ENCODE measurements around the gene HCK. TPM values are rescaled to one million over a fixed set of nuclear protein-coding genes. Genes with fewer than 3 reads are reported as not detected.
A peak's percentile ranks its signal among the peaks of the same experiment; 100 is the strongest.

HCK gene
- total and polyA plus RNA-seq, 5 experiments from 2014 or later, result 0.24 to 0.86 (median 0.53) TPM; not detected in 1

DNA sequence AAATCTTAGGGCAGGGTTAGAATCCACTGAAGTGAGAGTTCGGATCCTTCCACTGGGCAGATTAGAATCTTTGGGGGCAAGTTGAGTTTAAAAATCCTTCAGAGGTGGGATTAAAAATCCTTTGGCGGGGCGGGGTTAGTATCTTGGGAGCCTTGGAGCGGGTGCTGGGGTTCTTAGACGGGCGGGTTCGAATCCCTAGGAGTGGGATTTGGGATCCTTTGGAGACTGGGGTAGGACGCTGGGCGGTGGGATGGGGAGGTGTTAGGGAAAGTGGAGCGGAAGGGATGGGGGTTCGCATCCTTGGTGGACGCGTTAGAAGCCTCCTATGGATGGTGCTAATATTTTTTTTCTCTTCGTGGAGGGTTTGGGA is 337 bp upstream of the HCK start:
- H3K36me3 Mint-ChIP-seq, result no peaks in the 10 kb centered on the region
- peaks cover 0 to 2% (median 0%) of the 10 kb centered on the region in 9 donors for H3K9me3 Mint-ChIP-seq
- peaks cover 36 to 75% (median 42%) of the 10 kb centered on the region in 5 donors for H3K27me3 Mint-ChIP-seq
- no peak for DNase-seq
- peaks cover 10 to 25% (median 22%) of the 10 kb centered on the region in 4 donors for H3K4me1 Mint-ChIP-seq
- POLR2A ChIA-PET, result no interaction called here
- H3K4me3 Mint-ChIP-seq, result peak overlapping the region; percentile 63 to 86 (median 78)
- no peak for ATAC-seq
- H3K27ac Mint-ChIP-seq, result peak overlapping the region in 4 of 10 donors; percentile 6 to 61 (median 35)

DNA sequence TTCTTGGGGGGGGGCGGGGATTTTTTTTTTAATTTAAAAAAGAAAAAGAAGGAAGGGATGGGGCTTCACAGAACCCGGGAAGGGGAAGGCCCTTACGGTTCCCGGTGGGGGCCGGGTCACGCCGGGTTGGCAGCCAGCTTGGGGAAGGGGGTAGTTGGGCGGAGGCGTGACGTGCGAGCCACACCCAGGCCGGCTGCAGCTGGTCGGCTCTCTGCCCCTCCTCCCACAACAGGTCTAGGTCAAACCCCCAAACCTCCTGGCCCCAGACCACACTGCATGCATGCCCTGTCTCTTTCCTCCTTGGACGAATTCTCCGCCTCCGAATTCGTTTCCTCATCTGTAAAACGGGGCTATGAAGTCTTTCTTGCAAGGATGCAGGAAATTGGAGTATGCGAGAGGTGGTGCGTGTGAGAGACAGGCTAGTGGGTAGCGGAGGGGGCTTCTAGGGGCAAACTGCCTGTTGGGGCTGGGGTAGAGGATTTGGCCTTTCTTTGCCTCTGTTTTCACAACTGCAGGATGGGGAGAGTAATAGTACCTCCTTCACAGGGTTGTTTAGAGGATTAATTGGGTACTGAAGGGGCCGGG is 828 bp downstream of the HCK start:
- Mint-ChIP-seq H3K4me1 (peaks cover 10 to 27% (median 22%) of the 10 kb centered on the region in 4 donors), H3K27me3 (peaks cover 36 to 78% (median 40%) of the 10 kb centered on the region in 5 donors), H3K4me3 (peak overlapping the region; percentile 24 to 86 (median 59)), H3K9me3 (peaks cover 0 to 2% (median 0%) of the 10 kb centered on the region in 9 donors), H3K27ac (peak overlapping the region in 1 of 10 donors; percentile 9), H3K36me3 (no peaks in the 10 kb centered on the region)
- ATAC-seq (peak in 1 of 2 donors; percentile 23), DNase-seq (no peak)
- POLR2A ChIA-PET, result no interaction called here

DNA sequence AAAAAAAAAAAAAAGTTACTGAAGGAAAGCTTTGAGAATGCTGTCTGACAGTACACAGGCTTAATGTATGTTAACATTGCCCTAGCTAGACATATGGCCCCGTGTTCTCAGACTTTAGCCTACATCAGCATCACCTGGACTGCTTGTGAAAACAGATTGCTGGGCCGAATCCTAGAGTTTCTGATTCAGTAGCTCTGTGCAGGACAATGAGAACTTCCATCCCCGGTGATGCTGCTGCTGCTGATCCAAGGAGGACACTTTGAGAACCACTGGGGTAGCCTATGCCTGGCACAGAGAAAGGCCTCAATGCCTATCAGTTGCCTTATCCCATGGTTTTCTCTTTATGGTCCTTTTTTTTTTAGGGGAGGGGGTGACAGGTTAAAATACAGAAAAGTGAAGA is 1.6 kb downstream of the HCK start:
- H3K4me3 Mint-ChIP-seq, result peak overlapping the region in 2 of 10 donors; percentile 33 to 62
- peaks cover 0 to 2% (median 0%) of the 10 kb centered on the region in 9 donors for H3K9me3 Mint-ChIP-seq
- H3K4me1 Mint-ChIP-seq, result peaks cover 10 to 27% (median 22%) of the 10 kb centered on the region in 4 donors
- H3K27me3 Mint-ChIP-seq, result peaks cover 35 to 85% (median 46%) of the 10 kb centered on the region in 5 donors
- H3K27ac Mint-ChIP-seq, result no peak overlapping the region
- POLR2A ChIA-PET, result no interaction called here
- no peak for ATAC-seq
- H3K36me3 Mint-ChIP-seq, result no peaks in the 10 kb centered on the region
- DNase-seq, result no peak

DNA sequence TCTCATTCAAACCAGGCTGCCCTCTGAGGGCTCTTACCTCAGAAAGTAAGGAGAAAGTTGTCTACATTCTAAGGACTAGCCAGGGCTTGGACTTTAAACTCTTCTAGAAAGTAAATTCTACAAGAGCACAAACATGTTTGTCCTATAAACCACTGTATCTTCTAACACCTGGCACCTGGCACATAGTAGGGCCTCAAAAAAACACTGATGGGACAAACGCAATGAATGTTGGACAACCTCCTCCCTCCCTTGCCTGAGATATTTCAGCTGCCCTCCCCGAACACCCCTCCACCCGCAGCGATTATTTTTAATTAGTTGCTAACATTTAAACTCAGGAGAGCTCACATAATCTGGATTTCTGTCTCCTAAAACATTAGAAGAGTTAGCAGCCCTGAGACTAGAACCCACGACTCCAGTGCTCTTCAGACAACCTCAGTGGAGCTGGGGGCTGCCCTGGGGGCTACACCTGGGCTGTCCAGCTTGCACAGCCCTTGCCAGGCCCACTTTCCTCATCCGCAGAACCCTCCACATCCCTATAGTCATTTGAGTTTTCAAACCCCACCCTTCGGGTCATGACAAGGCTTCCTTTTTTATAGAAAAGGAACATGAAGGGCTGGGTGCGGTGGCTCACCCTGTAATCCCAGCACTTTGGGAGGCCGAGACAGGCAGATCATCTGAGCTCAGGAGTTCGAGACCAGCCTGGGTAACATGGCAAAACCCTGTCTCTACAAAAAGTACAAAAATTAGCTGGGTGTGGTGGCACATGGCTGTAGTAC is 4.9 kb downstream of the HCK start:
- POLR2A ChIA-PET, result no interaction called here
- Mint-ChIP-seq H3K4me3 (no peak overlapping the region), H3K9me3 (peaks cover 0 to 2% (median 0%) of the 10 kb centered on the region in 9 donors), H3K36me3 (no peaks in the 10 kb centered on the region), H3K27ac (no peak overlapping the region), H3K27me3 (peaks cover 27 to 83% (median 41%) of the 10 kb centered on the region in 5 donors), H3K4me1 (peaks cover 2 to 20% (median 10%) of the 10 kb centered on the region in 4 donors)
- DNase-seq (no peak), ATAC-seq (no peak)

DNA sequence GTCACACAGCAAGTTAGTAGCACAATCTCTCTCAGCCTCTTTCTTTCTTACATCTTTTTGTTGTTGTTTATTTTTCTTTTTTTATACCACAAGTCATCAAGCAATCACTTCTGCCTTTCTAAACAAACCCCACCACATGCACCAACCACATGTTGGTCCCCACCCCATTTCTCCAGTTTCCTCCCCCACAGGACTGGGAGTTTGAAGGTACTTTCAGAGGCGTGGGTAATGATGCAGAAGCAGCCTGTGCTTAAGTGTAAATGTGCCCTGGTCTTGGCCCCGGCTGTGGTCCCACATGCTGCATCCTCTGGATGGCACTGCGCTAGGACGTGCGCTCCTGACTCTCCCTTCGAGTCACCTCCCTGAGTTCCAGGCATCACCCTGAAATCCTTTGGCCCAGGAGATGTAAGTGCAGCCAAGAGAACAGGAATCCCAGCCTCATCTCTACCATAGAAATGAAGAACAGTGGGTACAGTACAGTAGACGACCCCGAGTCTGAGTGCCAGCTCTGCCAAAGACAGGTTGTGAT is 5.7 kb downstream of the HCK start:
- POLR2A ChIA-PET, result no interaction called here
- H3K36me3 Mint-ChIP-seq, result no peaks in the 10 kb centered on the region
- H3K4me1 Mint-ChIP-seq, result peaks cover 0 to 22% (median 5%) of the 10 kb centered on the region in 4 donors
- H3K27ac Mint-ChIP-seq, result no peak overlapping the region
- H3K4me3 Mint-ChIP-seq, result no peak overlapping the region
- H3K9me3 Mint-ChIP-seq, result no peaks in the 10 kb centered on the region
- H3K27me3 Mint-ChIP-seq, result peaks cover 25 to 83% (median 43%) of the 10 kb centered on the region in 5 donors
- DNase-seq (no peak), ATAC-seq (no peak)

DNA sequence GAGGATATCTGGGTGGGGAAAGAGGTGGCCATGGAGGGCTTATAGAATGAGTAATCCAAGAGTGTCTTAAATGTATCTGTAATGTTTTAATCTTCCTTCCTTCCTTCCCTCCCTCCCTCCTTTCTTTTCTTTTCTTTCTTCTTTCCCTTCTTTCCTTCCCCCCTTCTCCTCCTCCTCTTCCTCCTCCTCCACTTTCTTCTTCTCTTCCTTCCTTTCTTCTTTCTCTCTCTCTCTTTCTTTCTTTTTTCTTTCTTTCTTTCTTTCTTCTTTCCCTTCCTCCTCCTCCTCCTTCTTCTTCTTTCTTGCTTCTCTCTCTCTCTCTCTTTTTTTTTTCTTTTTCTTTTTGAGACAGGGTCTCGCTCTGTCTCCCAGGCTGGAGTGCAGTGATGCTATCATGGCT is 7.1 kb downstream of the HCK start:
- Mint-ChIP-seq H3K27me3 (peaks cover 17 to 72% (median 43%) of the 10 kb centered on the region in 5 donors), H3K36me3 (no peaks in the 10 kb centered on the region), H3K4me1 (peaks cover 0 to 15% (median 0%) of the 10 kb centered on the region in 4 donors), H3K27ac (peak overlapping the region in 2 of 10 donors; percentile 60 to 67), H3K9me3 (no peaks in the 10 kb centered on the region), H3K4me3 (no peak overlapping the region)
- POLR2A ChIA-PET, result no interaction called here
- ATAC-seq (no peak), DNase-seq (no peak)

DNA sequence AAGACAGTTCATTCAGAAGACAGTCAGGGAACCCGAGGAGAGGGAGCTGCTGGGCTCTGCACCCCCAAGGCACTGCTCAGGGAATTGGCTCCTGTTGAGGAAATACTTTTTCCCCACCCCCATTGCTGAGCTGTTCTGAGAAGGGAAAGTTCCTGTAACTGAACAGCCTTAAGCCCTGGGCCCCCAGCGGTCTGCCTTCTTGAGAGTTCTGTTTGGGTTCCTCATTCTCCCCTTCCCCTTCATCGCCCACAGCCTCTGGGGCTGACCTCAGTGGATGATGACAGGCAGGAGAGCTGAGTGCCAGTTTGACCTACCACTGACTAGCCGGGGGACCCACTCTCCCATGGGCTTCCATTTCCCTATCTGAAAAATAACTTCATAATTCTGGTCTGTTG is 10.7 kb downstream of the HCK start:
- peak overlapping the region in 1 of 10 donors; percentile 52 for H3K4me3 Mint-ChIP-seq
- ATAC-seq, result no peak
- peaks cover 0 to 19% (median 0%) of the 10 kb centered on the region in 4 donors for H3K4me1 Mint-ChIP-seq
- no peak for DNase-seq
- peaks cover 14 to 62% (median 46%) of the 10 kb centered on the region in 5 donors for H3K27me3 Mint-ChIP-seq
- POLR2A ChIA-PET, result no interaction called here
- no peaks in the 10 kb centered on the region for H3K9me3 Mint-ChIP-seq
- H3K27ac Mint-ChIP-seq, result no peak overlapping the region
- H3K36me3 Mint-ChIP-seq, result no peaks in the 10 kb centered on the region

DNA sequence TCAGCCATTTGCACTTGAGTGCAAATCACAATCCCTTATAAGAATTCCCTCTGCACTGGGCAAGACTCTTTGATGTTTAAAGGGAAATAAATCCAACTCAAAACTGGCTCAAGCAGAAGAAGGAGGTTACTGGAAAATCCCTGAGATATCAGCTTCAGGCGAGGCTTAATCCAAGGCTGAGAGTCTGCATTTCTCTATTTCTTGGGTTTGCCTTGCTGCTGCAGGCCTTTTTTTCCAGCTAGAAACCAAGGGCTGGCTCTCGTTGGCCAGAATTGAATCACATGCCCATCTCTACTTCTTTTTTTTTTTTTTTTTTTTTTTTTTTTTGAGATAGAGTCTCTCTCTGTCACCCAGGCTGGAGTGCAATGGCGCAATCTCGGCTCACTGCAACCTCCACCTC is 11.7 kb downstream of the HCK start:
- peak overlapping the region in 1 of 10 donors; percentile 39 for H3K4me3 Mint-ChIP-seq
- DNase-seq, result no peak
- H3K27ac Mint-ChIP-seq, result no peak overlapping the region
- H3K36me3 Mint-ChIP-seq, result no peaks in the 10 kb centered on the region
- H3K4me1 Mint-ChIP-seq, result peaks cover 0 to 19% (median 0%) of the 10 kb centered on the region in 4 donors
- POLR2A ChIA-PET, result no interaction called here
- peaks cover 13 to 52% (median 38%) of the 10 kb centered on the region in 5 donors for H3K27me3 Mint-ChIP-seq
- ATAC-seq, result no peak
- no peaks in the 10 kb centered on the region for H3K9me3 Mint-ChIP-seq

DNA sequence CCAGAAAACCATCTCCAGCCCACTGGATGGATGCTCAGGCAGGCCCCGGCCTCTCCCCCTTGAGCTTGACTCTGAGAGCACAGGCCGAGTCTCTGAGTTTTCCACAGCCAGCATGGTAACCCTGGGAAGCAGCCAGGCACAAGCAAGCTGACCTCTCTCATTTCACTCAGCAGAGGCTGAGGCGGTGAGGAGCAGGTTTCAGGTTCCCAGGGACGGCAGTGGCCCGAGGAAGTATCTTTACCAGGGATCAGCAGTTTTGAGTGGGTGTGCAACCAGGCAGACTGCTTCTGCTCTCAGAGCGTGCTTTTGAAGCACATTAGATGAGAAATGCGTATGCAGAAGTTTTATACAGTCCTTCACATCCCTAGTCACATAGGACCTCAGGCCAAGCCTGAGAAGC is 12.6 kb downstream of the HCK start:
- Mint-ChIP-seq H3K27me3 (peaks cover 12 to 43% (median 30%) of the 10 kb centered on the region in 5 donors), H3K4me3 (no peak overlapping the region), H3K36me3 (no peaks in the 10 kb centered on the region), H3K9me3 (no peaks in the 10 kb centered on the region), H3K4me1 (peaks cover 0 to 23% (median 0%) of the 10 kb centered on the region in 4 donors), H3K27ac (no peak overlapping the region)
- ATAC-seq (no peak), DNase-seq (no peak)
- POLR2A ChIA-PET, result no interaction called here

DNA sequence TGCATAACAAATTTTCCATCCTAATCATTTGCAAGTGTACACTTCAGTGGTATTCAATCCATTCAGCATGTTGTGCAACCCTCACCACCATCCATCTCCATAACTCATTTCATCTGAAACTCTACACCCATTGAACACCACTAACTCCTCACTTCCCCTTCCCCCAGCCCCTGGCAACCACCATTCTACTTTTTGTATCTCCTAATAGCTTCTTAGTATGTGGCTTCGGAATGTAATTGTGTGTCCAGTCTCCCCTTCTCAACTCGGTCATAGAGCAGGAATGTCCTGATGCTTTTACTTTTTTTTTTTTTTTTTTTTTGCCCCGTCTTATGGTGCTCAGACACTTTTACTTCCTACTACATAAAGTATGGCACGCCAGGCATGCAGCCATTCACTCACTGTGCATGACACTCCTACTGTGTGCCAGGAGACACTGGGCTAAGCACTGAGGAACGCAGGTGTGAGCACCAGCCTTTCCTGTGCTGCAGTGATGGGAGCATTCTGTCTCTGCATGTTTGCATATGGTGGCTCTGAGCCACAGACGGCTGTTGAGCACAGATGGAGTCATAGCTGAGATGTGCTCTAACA is 15.3 kb downstream of the HCK start:
- Mint-ChIP-seq H3K9me3 (no peaks in the 10 kb centered on the region), H3K27ac (no peak overlapping the region), H3K4me3 (no peak overlapping the region), H3K36me3 (no peaks in the 10 kb centered on the region), H3K4me1 (peaks cover 0 to 27% (median under 1%) of the 10 kb centered on the region in 4 donors), H3K27me3 (peaks cover 2 to 19% (median 16%) of the 10 kb centered on the region in 5 donors)
- no peak for DNase-seq
- POLR2A ChIA-PET, result no interaction called here
- no peak for ATAC-seq

DNA sequence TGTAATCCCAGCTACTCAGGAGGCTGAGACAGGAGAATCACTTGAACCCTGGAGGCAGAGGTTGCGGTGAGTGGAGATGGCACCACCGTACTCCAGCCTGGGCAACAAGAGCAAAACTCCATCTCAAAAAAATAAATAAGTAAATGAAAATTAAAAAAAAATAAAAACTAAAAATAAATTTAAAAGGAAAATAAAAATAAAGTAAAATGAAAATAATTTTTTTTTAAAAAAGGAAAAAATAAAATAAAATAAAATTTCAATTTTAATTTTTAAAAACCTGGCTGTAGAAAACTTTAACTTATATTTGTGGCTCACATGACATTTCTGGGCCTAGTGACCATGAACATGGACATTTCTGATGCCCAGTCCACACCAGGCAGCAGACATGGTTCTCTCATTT is 16.1 kb downstream of the HCK start:
- POLR2A ChIA-PET, result no interaction called here
- Mint-ChIP-seq H3K27me3 (peaks cover 0 to 14% (median 13%) of the 10 kb centered on the region in 5 donors), H3K27ac (no peak overlapping the region), H3K9me3 (no peaks in the 10 kb centered on the region), H3K4me3 (no peak overlapping the region), H3K36me3 (no peaks in the 10 kb centered on the region), H3K4me1 (peaks cover 0 to 23% (median under 1%) of the 10 kb centered on the region in 4 donors)
- DNase-seq, result no peak
- ATAC-seq, result no peak

DNA sequence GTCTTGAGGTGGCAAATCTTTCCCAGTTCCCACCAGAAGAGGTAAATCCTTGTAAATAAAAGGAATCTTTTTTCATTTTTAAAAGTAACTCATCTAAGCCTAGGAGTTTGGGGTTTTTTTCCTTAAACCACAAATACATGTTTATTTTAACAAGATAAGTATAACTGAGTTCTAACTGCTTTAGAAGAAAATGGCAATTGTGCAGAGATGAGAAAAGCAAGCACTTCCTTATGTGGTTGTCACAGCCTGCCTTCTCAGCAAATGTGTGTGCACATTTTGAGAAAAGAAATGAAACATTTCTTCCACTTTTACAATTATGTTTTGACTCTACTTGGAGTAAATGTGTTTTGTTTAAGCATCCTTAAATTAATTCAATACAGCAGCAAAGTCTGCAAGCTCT is 17.7 kb downstream of the HCK start:
- no peak overlapping the region for H3K4me3 Mint-ChIP-seq
- H3K36me3 Mint-ChIP-seq, result no peaks in the 10 kb centered on the region
- no peaks in the 10 kb centered on the region for H3K9me3 Mint-ChIP-seq
- H3K27me3 Mint-ChIP-seq, result peaks cover 0 to 13% (median 10%) of the 10 kb centered on the region in 5 donors
- no peak for ATAC-seq
- DNase-seq, result no peak
- H3K27ac Mint-ChIP-seq, result peak overlapping the region in 1 of 10 donors; percentile 22
- peaks cover 0 to 21% (median under 1%) of the 10 kb centered on the region in 4 donors for H3K4me1 Mint-ChIP-seq
- POLR2A ChIA-PET, result no interaction called here

DNA sequence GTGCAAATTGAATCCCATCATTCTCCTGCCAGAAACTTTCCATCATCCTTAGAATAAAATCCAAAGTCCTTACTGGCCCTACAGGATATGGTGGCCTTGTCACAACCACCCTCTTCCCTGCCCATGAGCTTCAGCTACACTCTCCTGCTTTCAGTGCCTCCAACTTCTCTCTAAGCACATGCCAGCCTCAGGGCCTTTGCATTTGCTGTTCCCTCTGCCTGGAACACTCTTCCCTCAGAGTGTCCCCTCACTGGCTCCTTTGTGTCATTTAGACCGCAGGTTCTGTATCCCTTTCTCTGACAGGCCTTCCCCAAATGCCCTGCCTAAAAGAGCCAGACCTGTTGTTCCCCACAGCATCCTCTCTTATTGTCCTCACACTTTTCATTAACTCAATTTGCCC is 18.2 kb downstream of the HCK start:
- ATAC-seq, result no peak
- H3K27ac Mint-ChIP-seq, result peak overlapping the region in 1 of 10 donors; percentile 22
- no peak overlapping the region for H3K4me3 Mint-ChIP-seq
- DNase-seq, result no peak
- POLR2A ChIA-PET, result no interaction called here
- no peaks in the 10 kb centered on the region for H3K9me3 Mint-ChIP-seq
- peaks cover 0 to 19% (median under 1%) of the 10 kb centered on the region in 4 donors for H3K4me1 Mint-ChIP-seq
- peaks cover 0 to 13% (median 11%) of the 10 kb centered on the region in 5 donors for H3K27me3 Mint-ChIP-seq
- no peaks in the 10 kb centered on the region for H3K36me3 Mint-ChIP-seq
